OCI-LY3 (cell line): ENCODE data around the gene MSI2.
"Not testable (repeated sequence)": the region's sequence is repeated elsewhere in the genome, so short reads cannot be mapped to it uniquely, and the experiment has no call there.

Source experiments
- H2AFZ ChIP-seq: fragments of 200-600, 300-600 bp; shearing (Covaris generic); 2 replicates; pipeline ENCODE4 v1.6.0; 2014; ENCODE audit warnings: antibody characterized with exemption, low read depth, low read length
- H3K27ac ChIP-seq: fragments of 200-600, 300-600 bp; sonication (generic); 2 replicates; pipeline ENCODE4 v1.5.1; 2014; ENCODE audit warnings: mild to moderate bottlenecking, low read length, moderate library complexity, mixed read lengths
- H3K27me3 ChIP-seq: fragments of 200-600, 300-600 bp; sonication (generic); 2 replicates; pipeline ENCODE4 v1.6.1; 2014; ENCODE audit warnings: low read depth, low read length, mixed read lengths
- H3K36me3 ChIP-seq: fragments of 200-600, 300-600 bp; sonication (generic); replicated peaks from 2 replicates; pipeline ENCODE3; 2014; ENCODE audit warnings: low read depth, low read length, mixed read lengths
- H3K4me1 ChIP-seq: fragments of 300-600, 200-600 bp; sonication (generic); 2 replicates; pipeline ENCODE4 v1.6.1; 2014; ENCODE audit warnings: low read length, mixed read lengths
- H3K4me2 ChIP-seq: fragments of 200-600, 300-600 bp; sonication (generic); 2 replicates; pipeline ENCODE4 v1.6.1; 2014; ENCODE audit warnings: low read length, mixed read lengths
- H3K4me3 ChIP-seq: fragments of 300-600, 200-600 bp; sonication (generic); 2 replicates; pipeline ENCODE4 v1.5.1; 2014; ENCODE audit warnings: antibody characterized with exemption, mild to moderate bottlenecking, low read length, moderate library complexity
- H3K79me2 ChIP-seq: fragments of 300-600, 200-600 bp; shearing (Covaris generic); 2 replicates; pipeline ENCODE4 v1.6.1; 2014; ENCODE audit warnings: mild to moderate bottlenecking, low read length, mixed read lengths
- H3K9ac ChIP-seq: fragments of 300-600, 200-600 bp; shearing (Covaris generic); 2 replicates; pipeline ENCODE4 v1.6.0; 2014; ENCODE audit warnings: mild to moderate bottlenecking, low read length, moderate library complexity
- H3K9me3 ChIP-seq: fragments of 200-600, 300-600 bp; shearing (Covaris generic); 2 replicates; pipeline ENCODE4 v1.6.1; 2014; ENCODE audit warnings: low read length, mixed read lengths; ENCODE audit not compliant: insufficient read depth
- H4K20me1 ChIP-seq: fragments of 200-600, 300-600 bp; sonication (generic); 2 replicates; pipeline ENCODE4 v1.6.1; 2016; ENCODE audit warnings: low read length, mixed read lengths; ENCODE audit not compliant: insufficient read depth
- CTCF ChIP-seq: fragments of 200-600, 300-600 bp; sonication (generic); IDR thresholded peaks from 2 replicates; pipeline ENCODE4 v1.5.1; 2014; ENCODE audit warnings: antibody characterized with exemption, low read length, low read depth
- EZH2phosphoT487 ChIP-seq: fragments of 200-600 bp; shearing (Covaris generic); IDR thresholded peaks from 2 replicates; pipeline ENCODE4 v1.6.1; 2018; ENCODE audit warnings: antibody characterized with exemption, mixed run types, low read depth

Gene MSI2

GRCh38 chr17:57615836-57616757, 359.8 kb downstream of the MSI2 start:
- H4K20me1 ChIP-seq, result no peaks in the 10 kb centered on the region
- H3K4me1 ChIP-seq, result peaks cover 26% of the 10 kb centered on the region
- H3K9me3 ChIP-seq, result no peaks in the 10 kb centered on the region
- H3K79me2 ChIP-seq, result no peaks in the 10 kb centered on the region
- H3K4me2 ChIP-seq, result no peak overlapping the region
- peaks cover 25% of the 10 kb centered on the region for H3K36me3 ChIP-seq
- no peak overlapping the region for H3K9ac ChIP-seq
- H2AFZ ChIP-seq, result no peak overlapping the region
- no peaks in the 10 kb centered on the region for H3K27me3 ChIP-seq
- TF ChIP-seq EZH2phosphoT487, result no peak
- TF ChIP-seq CTCF, result no peak
- H3K27ac ChIP-seq, result no peak overlapping the region
- H3K4me3 ChIP-seq, result no peak overlapping the region

- Histone ChIP-seq H3K9ac (no peak overlapping the region), H3K27ac (no peak overlapping the region), H3K27me3 (no peaks in the 10 kb centered on the region), H2AFZ (no peak overlapping the region), H3K4me1 (peaks cover 24% of the 10 kb centered on the region), H3K9me3 (no peaks in the 10 kb centered on the region), H3K4me3 (no peak overlapping the region), H3K4me2 (no peak overlapping the region), H3K36me3 (peaks cover 25% of the 10 kb centered on the region), H3K79me2 (no peaks in the 10 kb centered on the region), H4K20me1 (no peaks in the 10 kb centered on the region)
- TF ChIP-seq CTCF (no peak), EZH2phosphoT487 (no peak)
These were observed 360.9 kb downstream of the MSI2 start for GRCh38 chr17:57617218-57617617.

GRCh38 chr17:57619061-57619937, 363.0 kb downstream of the MSI2 start:
- no peak for TF ChIP-seq EZH2phosphoT487
- TF ChIP-seq CTCF, result no peak
- no peak overlapping the region for H3K4me2 ChIP-seq

GRCh38 chr17:57620576-57620975, 364.3 kb downstream of the MSI2 start:
- Histone ChIP-seq H3K36me3 (peaks cover 25% of the 10 kb centered on the region), H4K20me1 (no peaks in the 10 kb centered on the region), H3K4me3 (no peak overlapping the region), H3K27me3 (no peaks in the 10 kb centered on the region), H3K27ac (no peak overlapping the region), H3K9ac (no peak overlapping the region), H3K79me2 (no peaks in the 10 kb centered on the region), H3K4me2 (no peak overlapping the region), H2AFZ (no peak overlapping the region), H3K4me1 (peaks cover 47% of the 10 kb centered on the region), H3K9me3 (no peaks in the 10 kb centered on the region)
- TF ChIP-seq CTCF, result no peak

More at GRCh38 chr17:57619061-57619937, 363.0 kb downstream of the MSI2 start:
- no peak overlapping the region for H3K27ac ChIP-seq
- H3K27me3 ChIP-seq, result no peaks in the 10 kb centered on the region
- H3K79me2 ChIP-seq, result no peaks in the 10 kb centered on the region
- peaks cover 25% of the 10 kb centered on the region for H3K36me3 ChIP-seq
- no peaks in the 10 kb centered on the region for H3K9me3 ChIP-seq
- H4K20me1 ChIP-seq, result no peaks in the 10 kb centered on the region
- H3K4me1 ChIP-seq, result peaks cover 34% of the 10 kb centered on the region
- H3K9ac ChIP-seq, result no peak overlapping the region
- no peak overlapping the region for H3K4me3 ChIP-seq
- H2AFZ ChIP-seq, result no peak overlapping the region

GRCh38 chr17:57621791-57622190, 365.5 kb downstream of the MSI2 start:
- H3K79me2 ChIP-seq, H3K27me3 ChIP-seq, H3K9me3 ChIP-seq, H3K27ac ChIP-seq, H3K4me2 ChIP-seq, H2AFZ ChIP-seq, H3K9ac ChIP-seq, H4K20me1 ChIP-seq, H3K4me3 ChIP-seq: not testable (repeated sequence)
- Histone ChIP-seq H3K4me1 (peaks cover 59% of the 10 kb centered on the region), H3K36me3 (peaks cover 15% of the 10 kb centered on the region)
